Heart left ventricle (tissue), 16 donors: ENCODE measurements around the gene ZFP37. TPM values are rescaled to one million over a fixed set of nuclear protein-coding genes. Genes with fewer than 3 reads are reported as not detected.

Experiments used
- ATAC-seq, 4 donors: fragments of 200-7000 bp; cut with Tn5 transposase; one replicate each; pipeline ENCODE4 v1.9.1; 2020 to 2022; ENCODE audit warnings: moderate library complexity in 4 of 4, mild to moderate bottlenecking in 3 of 4, moderate number of reproducible peaks in 1 of 4
- DNase-seq, 5 donors: peaks; one replicate each; pipeline ENCODE4 v3.0.0-alpha.2; 2020
- H3K27ac ChIP-seq, 12 donors: fragments of 200-600 bp; sonication (generic) in 4 of 12; one replicate each; pipeline versions ENCODE4 v1.5.0 to v1.8.0; 2016 to 2022; ENCODE audit warnings: mild to moderate bottlenecking in 2 of 12
- H3K27me3 ChIP-seq, 9 donors: fragments of 200-600 bp; sonication (generic) in 2 of 9; one replicate each; pipeline versions ENCODE4 v1.5.1 to v1.8.0; 2016 to 2022; ENCODE audit warnings: mild to moderate bottlenecking in 3 of 9
- H3K36me3 ChIP-seq, 9 donors: fragments of 200-600 bp; sonication (generic) in 2 of 9; one replicate each; pipeline versions ENCODE4 v1.5.0 to v1.8.0; 2018 to 2022; ENCODE audit warnings: mild to moderate bottlenecking in 2 of 9
- H3K4me1 ChIP-seq, 12 donors: fragments of 200-600 bp; sonication (generic) in 4 of 12; one replicate each; pipeline versions ENCODE4 v1.5.0 to v1.8.0; 2016 to 2022; ENCODE audit warnings: mild to moderate bottlenecking in 3 of 12
- H3K4me3 ChIP-seq, 12 donors: fragments of 200-600 bp; sonication (generic) in 4 of 12; one replicate each; pipeline versions ENCODE4 v1.5.0 to v1.8.0; 2017 to 2022; ENCODE audit warnings: mild to moderate bottlenecking in 9 of 12, moderate library complexity in 4 of 12
- H3K9me3 ChIP-seq, 12 donors: fragments of 200-600 bp; sonication (generic) in 4 of 12; one replicate each; pipeline versions ENCODE4 v1.5.0 to v1.8.0; 2016 to 2022; ENCODE audit warnings: mild to moderate bottlenecking in 1 of 12
- POLR2A ChIP-seq, 2 donors: fragments of 450-650 bp; IDR thresholded peaks; one replicate each; pipeline ENCODE4 v1.6.1; 2017; ENCODE audit warnings: antibody characterized with exemption in 2 of 2, mild to moderate bottlenecking in 2 of 2, moderate library complexity in 2 of 2
- WGBS, 4 donors: extraction: QIAGEN DNeasy Blood & Tissue Kit in 2 of 4; methylation state at CpG; one replicate each; pipeline versions ENCODE4 v1.1.5 to v1.1.7; 2013 to 2018; 5-methylcytosine and 5-hydroxymethylcytosine counted together
- intact Hi-C, 10 donors: fragments of 100-400 bp; cut with DNase I; formaldehyde crosslinking; loops; one replicate each; pipeline versions ENCODE4 v1.11.1 to v1.14.2; 2022
- polyA plus RNA-seq, 2 donors: library from polyadenylated mRNA; stranded (reverse); fragments of 200-250 nt; gene quantifications; one replicate each; pipeline ENCODE4 v1.2.3, GENCODE V29; 2013
- total RNA-seq, 9 donors: library from RNA; depleted of rRNA in 2 of 9; stranded (reverse); fragments of >200 nt in 2 of 9; fragmentation: NEBNext Ultra II Directional in 3 of 9; extraction: Animal tissue kit (Norgen Biotek cat#: 25700) in 3 of 9; gene quantifications; one replicate each; pipeline versions ENCODE4 v1.1.0 to v1.2.4, GENCODE V29; 2016 to 2023
- TF ChIP-seq, protein P1 (sequence below), 12 donors: fragments of 200-600 bp; sonication (generic) in 4 of 12; IDR thresholded peaks; one replicate each; pipeline versions ENCODE4 v1.5.0 to v1.8.0; 2018 to 2022; ENCODE audit warnings: antibody characterized with exemption in 12 of 12, mild to moderate bottlenecking in 5 of 12
- donor health status: ischemic (EF 13 %, LVEDD 7.1; RV severe dilation, severe dysfunction).
- donor health status: healthy with polysubstance abuse.
- donor health status: DM: no; HTN: yes; CAD: no.
- donor health status: DM: no; HTN: no; CAD: no.
- donor health status: ischemic (EF 25% LVEDD 6.9; RV normal size, moderate dysfunction).
- donor health status: ischemic (EF 25% LVEDD 5.7; RV mildly dilated, moderate dysfunction).
- donor health status: healthy.
- donor health status: DM: yes; HTN: yes; CAD: no.
- donor health status: ischemic (EF 35%, LVEDD 5.7; RV mildly dilated, moderate dysfunction).
- donor health status: nonischemic (EF 11% LVEDD 7.7; RV severe dilation, severe dysfunction).
- donor health status: DM: yes; HTN: yes; CAD: no.
- donor health status: PGD.
- donor health status: ischemic (EF 29% LVEDD 5.4; RV normal size, mild dysfunction).
- donor health status: nonischemic (EF 23%, LVEDD 6.1; RV moderate dilation, normal function).

The ZFP37 gene
- total and polyA plus RNA-seq, 11 donors: 0.34 to 3.1 (median 1.0) TPM

DNA sequence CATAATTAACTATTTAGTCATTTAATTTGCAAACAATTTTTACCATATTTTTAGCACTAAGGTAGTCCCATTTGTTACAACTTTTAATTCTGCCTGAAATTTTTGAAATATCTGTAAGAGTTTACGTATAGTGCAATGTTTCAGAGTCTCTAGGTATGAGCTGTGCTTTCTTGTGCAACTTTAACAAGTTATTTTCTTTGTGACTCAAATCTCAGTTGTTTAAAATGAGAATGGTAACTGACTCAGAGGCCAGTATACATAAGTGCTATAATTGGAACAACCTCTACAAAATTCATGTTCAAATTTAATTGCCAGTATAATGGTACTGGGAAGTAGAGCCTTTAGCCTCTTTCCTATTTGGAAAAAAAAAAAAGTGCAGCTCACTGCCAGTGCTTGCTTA lies 30.3 kb downstream of the ZFP37 start:
- TF ChIP-seq, protein P1, sequence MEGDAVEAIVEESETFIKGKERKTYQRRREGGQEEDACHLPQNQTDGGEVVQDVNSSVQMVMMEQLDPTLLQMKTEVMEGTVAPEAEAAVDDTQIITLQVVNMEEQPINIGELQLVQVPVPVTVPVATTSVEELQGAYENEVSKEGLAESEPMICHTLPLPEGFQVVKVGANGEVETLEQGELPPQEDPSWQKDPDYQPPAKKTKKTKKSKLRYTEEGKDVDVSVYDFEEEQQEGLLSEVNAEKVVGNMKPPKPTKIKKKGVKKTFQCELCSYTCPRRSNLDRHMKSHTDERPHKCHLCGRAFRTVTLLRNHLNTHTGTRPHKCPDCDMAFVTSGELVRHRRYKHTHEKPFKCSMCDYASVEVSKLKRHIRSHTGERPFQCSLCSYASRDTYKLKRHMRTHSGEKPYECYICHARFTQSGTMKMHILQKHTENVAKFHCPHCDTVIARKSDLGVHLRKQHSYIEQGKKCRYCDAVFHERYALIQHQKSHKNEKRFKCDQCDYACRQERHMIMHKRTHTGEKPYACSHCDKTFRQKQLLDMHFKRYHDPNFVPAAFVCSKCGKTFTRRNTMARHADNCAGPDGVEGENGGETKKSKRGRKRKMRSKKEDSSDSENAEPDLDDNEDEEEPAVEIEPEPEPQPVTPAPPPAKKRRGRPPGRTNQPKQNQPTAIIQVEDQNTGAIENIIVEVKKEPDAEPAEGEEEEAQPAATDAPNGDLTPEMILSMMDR (IDR thresholded peaks at IDR 0.05): no peak
- no peak for TF ChIP-seq POLR2A (IDR thresholded peaks at IDR 0.05)
- Histone ChIP-seq H3K36me3 (no peaks in the 10 kb centered on the region), H3K4me1 (no peaks in the 10 kb centered on the region), H3K27me3 (no peaks in the 10 kb centered on the region), H3K9me3 (peaks cover 0 to 87% (median 41%) of the 10 kb centered on the region in 12 donors), H3K27ac (no peak overlapping the region), H3K4me3 (no peak overlapping the region)
- DNase-seq (no peak), ATAC-seq (no peak)
- 53 to 65% (median 63%) methylated on average over 1 of the region's 1 CpG for WGBS, 4 donors
- intact Hi-C loops: no loop called here

DNA sequence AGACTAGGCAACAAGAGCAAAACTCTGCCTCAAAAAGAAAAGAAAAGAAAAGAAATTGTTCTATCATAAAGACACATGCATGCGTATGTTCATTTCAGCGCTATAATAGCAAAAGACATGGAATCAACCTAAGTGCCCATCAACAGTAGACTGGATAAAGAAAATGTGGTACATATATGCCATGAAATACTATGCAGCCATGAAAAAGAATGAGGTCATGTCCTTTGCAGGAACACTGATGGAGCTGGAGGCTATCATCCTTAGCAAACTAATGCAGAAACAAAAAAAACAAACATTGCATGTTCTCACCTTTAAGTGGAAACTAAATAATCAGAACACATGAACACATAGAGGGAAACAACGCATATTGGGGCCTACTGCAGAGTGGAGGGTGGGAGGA lies 38.3 kb downstream of the ZFP37 start:
- H3K27ac ChIP-seq: no peak overlapping the region
- H3K27me3 ChIP-seq: no peaks in the 10 kb centered on the region
- H3K4me3 ChIP-seq: no peak overlapping the region
- TF ChIP-seq POLR2A (IDR thresholded peaks at IDR 0.05): no peak
- TF ChIP-seq, protein P1 (IDR thresholded peaks at IDR 0.05): no peak
- peaks cover 0 to 91% (median 35%) of the 10 kb centered on the region in 12 donors for H3K9me3 ChIP-seq
- no peaks in the 10 kb centered on the region for H3K36me3 ChIP-seq
- no peaks in the 10 kb centered on the region for H3K4me1 ChIP-seq
- ATAC-seq (no peak), DNase-seq (no peak)
- intact Hi-C loops: no loop called here
- 89 to 92% (median 91%) methylated on average over 3 of the region's 3 CpGs; no CpG with 5 or more reads in 1 of the 4 donors for WGBS, 4 donors

DNA sequence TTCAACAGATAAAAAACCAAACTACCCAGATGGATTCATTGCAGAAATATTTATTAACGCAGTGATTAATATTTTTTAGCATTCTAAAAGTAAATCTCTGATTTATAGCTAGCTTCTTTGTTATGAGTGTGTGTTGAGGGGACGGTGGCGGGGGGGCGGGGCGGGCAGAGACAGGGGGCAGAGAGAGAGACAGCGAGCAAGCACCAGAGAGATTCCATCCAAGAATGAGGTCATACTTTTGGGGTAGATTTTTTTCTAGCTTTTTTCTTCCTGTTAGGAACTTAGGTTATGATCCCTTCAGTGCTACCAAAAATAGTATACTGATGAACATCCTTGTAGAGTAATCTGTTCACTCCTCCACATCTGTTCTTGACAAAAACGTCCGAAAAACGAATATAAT lies 44.0 kb downstream of the ZFP37 start:
- intact Hi-C loops: no loop called here
- WGBS, 4 donors: 20 to 28% (median 22%) methylated on average over 9 of the region's 9 CpGs
- no peak for DNase-seq
- no peak for ATAC-seq
- TF ChIP-seq POLR2A (IDR thresholded peaks at IDR 0.05): no peak
- TF ChIP-seq, protein P1 (IDR thresholded peaks at IDR 0.05): no peak
- Histone ChIP-seq H3K4me3 (peak overlapping the region; percentile 17 to 64 (median 46)), H3K36me3 (no peaks in the 10 kb centered on the region), H3K4me1 (no peaks in the 10 kb centered on the region), H3K27me3 (no peaks in the 10 kb centered on the region), H3K27ac (no peak overlapping the region), H3K9me3 (peaks cover 0 to 57% (median 8%) of the 10 kb centered on the region in 12 donors)

DNA sequence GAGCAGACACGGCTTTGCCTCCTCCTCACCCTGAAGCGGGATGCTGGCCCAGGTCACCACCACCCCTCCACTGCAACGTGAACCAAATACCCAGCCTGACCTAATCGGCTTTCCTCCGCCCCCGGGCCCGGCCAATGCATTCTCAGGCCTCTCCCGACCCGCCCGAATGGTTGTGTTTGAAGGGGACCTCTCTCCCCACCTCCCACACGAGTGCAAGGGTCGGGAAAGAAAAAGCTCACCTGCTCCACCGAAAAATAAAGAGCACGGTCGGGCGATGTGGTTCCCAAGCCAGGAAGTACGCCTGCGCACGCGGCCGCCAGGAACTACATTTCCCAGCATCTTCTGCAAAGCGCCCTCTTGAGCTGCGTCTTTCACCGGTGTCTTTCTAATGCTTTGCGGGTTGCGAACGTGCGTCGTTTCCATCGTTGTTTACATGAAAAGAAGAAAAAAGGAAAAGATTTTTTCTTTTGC lies 44.6 kb downstream of the ZFP37 start, which contains the start of gene ZNF883:
ZNF883 (minus strand) TSS at position 282 of the 471 bp plus-strand sequence.
- DNase-seq: peak; percentile 51 to 74 (median 66)
- WGBS, 4 donors: 2 to 3% (median 2%) methylated on average over 30 of the region's 30 CpGs

More for the DNA sequence above, 44.6 kb downstream of the ZFP37 start, which contains the start of gene ZNF883:
- TF ChIP-seq, protein P1 (IDR thresholded peaks at IDR 0.05): peak in 1 of 12 donors; percentile 16
- TF ChIP-seq POLR2A (IDR thresholded peaks at IDR 0.05): no peak
- Histone ChIP-seq H3K27ac (no peak within 1 kb of the TSS), H3K9me3 (peaks cover 0 to 58% (median 8%) of the 10 kb centered on the region in 12 donors), H3K36me3 (no peaks in the 10 kb centered on the region), H3K4me3 (peak within 1 kb of the TSS; percentile 17 to 64 (median 46)), H3K4me1 (no peaks in the 10 kb centered on the region), H3K27me3 (no peaks in the 10 kb centered on the region)
- peak; percentile 73 to 93 (median 83) for ATAC-seq
- intact Hi-C loops: no loop called here
